Daoy (cell line): Measurements from ENCODE around the gene CT45A8. TPM values are rescaled to one million over a fixed set of nuclear protein-coding genes. Genes with fewer than 3 reads are reported as not detected.
"Not testable (repeated sequence)": the region's sequence is repeated elsewhere in the genome, so short reads cannot be mapped to it uniquely, and the experiment has no call there.

Experiments
- DNase-seq: peaks from one replicate; pipeline ENCODE4 v3.0.0-alpha.2; 2015; ENCODE audit warnings: low read depth
- total RNA-seq: library from RNA; depleted of rRNA; stranded (reverse); fragments of >200 nt; shearing (Covaris generic); gene quantifications from 2 replicates; pipeline ENCODE4 v1.2.3, GENCODE V29; 2014; rRNA removed

CT45A8 gene
- total RNA-seq, result 0.12 and 0.69 TPM in 2 replicates

- not testable (repeated sequence) for DNase-seq
Observed at GRCh38 chrX:135854438-135854837, at the start of gene CT45A8. CT45A8 (minus strand) TSS chrX:135854538; CDS start chrX:135850783, 3,755 bp downstream.

DNA sequence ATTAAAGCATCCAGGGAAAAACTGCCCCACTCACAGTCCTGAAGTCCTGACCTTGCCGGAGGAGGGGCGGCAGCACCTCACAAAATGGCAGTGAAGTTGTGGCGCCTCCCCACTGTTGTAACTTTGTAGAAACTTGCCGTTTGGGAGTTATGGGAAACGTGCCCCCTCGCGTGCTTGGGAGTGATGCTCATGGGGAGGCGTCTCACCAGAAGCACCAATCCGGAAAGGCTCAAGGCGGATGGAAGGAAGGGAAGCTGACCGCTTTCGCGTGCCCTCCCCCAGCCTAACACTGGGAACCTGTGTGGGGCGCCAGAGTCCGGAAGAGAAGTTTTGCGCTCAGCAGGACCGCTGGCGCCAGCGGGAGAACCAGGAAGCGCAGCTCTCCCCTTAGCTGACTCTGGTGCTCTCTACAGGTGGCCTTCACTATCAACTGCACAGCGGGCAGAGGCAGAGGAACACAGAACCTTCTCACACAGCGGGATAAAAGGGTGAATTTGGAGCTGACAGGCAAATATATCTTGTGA is 39.0 kb upstream of the CT45A8 start, which contains the start of the genes CT45A10 and SAGE1:
TSS of gene CT45A10 (minus strand) at position 151 of the 524 bp plus-strand sequence. CDS start 8,100 bp downstream, outside the sequence.
TSS of gene SAGE1 (plus strand) at position 423 of the 524 bp plus-strand sequence. CDS start 2,527 bp downstream, outside the sequence.
- DNase-seq, result no peak

GRCh38 chrX:135892781-135893180 is 38.4 kb upstream of the CT45A8 start:
- no peak for DNase-seq

GRCh38 chrX:135890087-135890585 is 35.8 kb upstream of the CT45A8 start:
- no peak for DNase-seq

- peak; percentile 35 for DNase-seq
Observed at GRCh38 chrX:135888976-135889375, 34.6 kb upstream of the CT45A8 start.

DNA sequence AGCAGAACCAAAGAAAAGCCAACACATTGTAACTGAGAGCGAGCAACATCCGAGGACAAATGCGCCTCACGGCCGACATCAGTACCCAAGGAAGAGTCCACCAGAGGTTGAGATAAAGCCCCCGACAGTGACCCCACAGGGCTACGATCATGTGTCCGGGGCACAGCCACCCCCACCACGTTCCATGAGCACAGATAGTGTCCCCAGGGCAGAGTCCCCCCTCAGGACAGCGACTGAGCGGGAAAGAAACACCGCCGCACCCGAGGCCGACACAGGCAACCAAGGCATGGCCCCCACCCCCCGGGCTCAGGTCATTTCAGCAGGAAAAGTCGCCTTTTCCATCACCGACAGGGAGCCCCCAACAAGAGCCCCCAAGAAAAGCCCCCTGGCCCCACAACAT is 33.9 kb upstream of the CT45A8 start:
- not testable (repeated sequence) for DNase-seq

- not testable (repeated sequence) for DNase-seq
Observed at GRCh38 chrX:135882741-135883140, 28.4 kb upstream of the CT45A8 start.

DNA sequence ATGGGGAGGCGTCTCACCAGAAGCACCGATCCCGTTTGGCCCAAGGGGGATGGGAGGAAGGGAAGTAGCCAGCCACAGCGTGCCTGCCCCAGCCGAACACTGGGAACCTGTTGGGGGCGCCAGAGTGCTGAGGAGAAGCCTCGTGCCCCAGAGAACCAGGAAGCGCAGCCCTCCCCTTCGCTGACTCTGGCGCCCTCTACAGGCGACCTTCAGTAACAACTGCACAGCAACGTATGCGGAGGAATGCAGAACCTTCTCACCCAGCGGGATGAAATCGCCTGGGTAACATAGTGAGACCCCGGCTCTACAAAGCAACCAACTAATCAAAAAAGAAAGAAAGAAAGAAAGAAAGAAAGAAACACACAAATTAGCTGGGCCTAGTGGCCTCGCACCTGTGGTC is 17.4 kb upstream of the CT45A8 start, which contains the start of gene CT45A9:
TSS of gene CT45A9 (minus strand) at position 101 of the 400 bp plus-strand sequence. CDS start 3,751 bp downstream, outside the sequence.
- not testable (repeated sequence) for DNase-seq

DNA sequence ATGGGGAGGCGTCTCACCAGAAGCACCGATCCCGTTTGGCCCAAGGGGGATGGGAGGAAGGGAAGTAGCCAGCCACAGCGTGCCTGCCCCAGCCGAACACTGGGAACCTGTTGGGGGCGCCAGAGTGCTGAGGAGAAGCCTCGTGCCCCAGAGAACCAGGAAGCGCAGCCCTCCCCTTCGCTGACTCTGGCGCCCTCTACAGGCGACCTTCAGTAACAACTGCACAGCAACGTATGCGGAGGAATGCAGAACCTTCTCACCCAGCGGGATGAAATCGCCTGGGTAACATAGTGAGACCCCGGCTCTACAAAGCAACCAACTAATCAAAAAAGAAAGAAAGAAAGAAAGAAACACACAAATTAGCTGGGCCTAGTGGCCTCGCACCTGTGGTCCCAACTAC is 17.2 kb downstream of the CT45A8 start, which contains the start of gene CT45A7:
TSS of gene CT45A7 (minus strand) at position 101 of the 400 bp plus-strand sequence. CDS start 3,747 bp downstream, outside the sequence.
- DNase-seq, result not testable (repeated sequence)

DNA sequence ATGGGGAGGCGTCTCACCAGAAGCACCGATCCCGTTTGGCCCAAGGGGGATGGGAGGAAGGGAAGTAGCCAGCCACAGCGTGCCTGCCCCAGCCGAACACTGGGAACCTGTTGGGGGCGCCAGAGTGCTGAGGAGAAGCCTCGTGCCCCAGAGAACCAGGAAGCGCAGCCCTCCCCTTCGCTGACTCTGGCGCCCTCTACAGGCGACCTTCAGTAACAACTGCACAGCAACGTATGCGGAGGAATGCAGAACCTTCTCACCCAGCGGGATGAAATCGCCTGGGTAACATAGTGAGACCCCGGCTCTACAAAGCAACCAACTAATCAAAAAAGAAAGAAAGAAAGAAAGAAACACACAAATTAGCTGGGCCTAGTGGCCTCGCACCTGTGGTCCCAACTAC is 34.4 kb downstream of the CT45A8 start, which contains the start of gene CT45A2:
TSS of gene CT45A2 (minus strand) at position 101 of the 400 bp plus-strand sequence. CDS start 3,747 bp downstream, outside the sequence.
- DNase-seq, result not testable (repeated sequence)

DNA sequence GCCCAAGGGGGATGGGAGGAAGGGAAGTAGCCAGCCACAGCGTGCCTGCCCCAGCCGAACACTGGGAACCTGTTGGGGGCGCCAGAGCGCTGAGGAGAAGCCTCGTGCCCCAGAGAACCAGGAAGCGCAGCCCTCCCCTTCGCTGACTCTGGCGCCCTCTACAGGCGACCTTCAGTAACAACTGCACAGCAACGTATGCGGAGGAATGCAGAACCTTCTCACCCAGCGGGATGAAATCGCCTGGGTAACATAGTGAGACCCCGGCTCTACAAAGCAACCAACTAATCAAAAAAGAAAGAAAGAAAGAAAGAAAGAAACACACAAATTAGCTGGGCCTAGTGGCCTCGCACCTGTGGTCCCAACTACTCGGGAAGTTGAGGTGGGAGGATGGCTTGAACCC is 51.7 kb downstream of the CT45A8 start, which contains the start of gene CT45A6:
TSS of gene CT45A6 (minus strand) at position 101 of the 400 bp plus-strand sequence. CDS start 3,794 bp downstream, outside the sequence.
- DNase-seq, result not testable (repeated sequence)

Other genes with a start within 250 kb of the CT45A8 start
- 34.0 and 45.7 TPM in 2 replicates for gene CT45A1, start 140.9 kb downstream of the CT45A8 start, total RNA-seq
- 27.2 and 28.3 TPM in 2 replicates for gene CT45A3, start 86.3 kb downstream of the CT45A8 start, total RNA-seq
- gene CT45A5, start 69.0 kb downstream of the CT45A8 start, total RNA-seq, result 10.4 and 11.1 TPM in 2 replicates
- 25.1 and 32.5 TPM in 2 replicates for gene CT45A6, start 51.8 kb downstream of the CT45A8 start, total RNA-seq
- gene CT45A2, start 34.5 kb downstream of the CT45A8 start, total RNA-seq, result 0.12 and 0.69 TPM in 2 replicates
- gene CT45A7, start 17.3 kb downstream of the CT45A8 start, total RNA-seq, result not detected in 2 replicates
- not detected in 2 replicates for gene CT45A9, start 17.3 kb upstream of the CT45A8 start, total RNA-seq
- gene CT45A10, start 38.9 kb upstream of the CT45A8 start, total RNA-seq, result 0.51 and 1.8 TPM in 2 replicates
- gene SAGE1, start 39.2 kb upstream of the CT45A8 start, total RNA-seq, result not detected in 2 replicates
- gene MMGT1, start 119.5 kb upstream of the CT45A8 start, total RNA-seq, result 23.1 and 24.0 TPM in 2 replicates
- 13.6 and 13.7 TPM in 2 replicates for gene SLC9A6, start 130.9 kb upstream of the CT45A8 start, total RNA-seq